Neural progenitor cell (in vitro differentiated cells): ENCODE measurements around the gene SMC3. TPM values are rescaled to one million over a fixed set of nuclear protein-coding genes. Genes with fewer than 3 reads are reported as not detected.
A peak's percentile ranks its signal among the peaks of the same experiment; 100 is the strongest.

ENCODE experiments used
- DNase-seq: peaks from one replicate; pipeline ENCODE4 v3.0.0-alpha.2; 2016; ENCODE audit warnings: low spot score
- H2AFZ ChIP-seq: fragments of 200-600 bp; sonication (generic); replicated peaks from 2 replicates; pipeline ENCODE4 v1.6.1; 2016; ENCODE audit warnings: antibody characterized with exemption
- H3F3A ChIP-seq: fragments of 200-600 bp; sonication (generic); 2 replicates; pipeline ENCODE4 v1.6.1; 2016; ENCODE audit warnings: antibody characterized with exemption, low read depth
- H3K27ac ChIP-seq: fragments of 200-600 bp; sonication (generic); 2 replicates; pipeline ENCODE4 v1.5.1; 2016; ENCODE audit warnings: mild to moderate bottlenecking
- H3K27me3 ChIP-seq: fragments of 200-600 bp; sonication (generic); 2 replicates; pipeline ENCODE4 v1.6.1; 2016; ENCODE audit warnings: mild to moderate bottlenecking, moderate library complexity
- H3K36me3 ChIP-seq: fragments of 200-600 bp; sonication (generic); 2 replicates; pipeline ENCODE4 v1.5.1; 2016
- H3K4me1 ChIP-seq: fragments of 200-600 bp; sonication (generic); 2 replicates; pipeline ENCODE4 v1.6.1; 2016; ENCODE audit warnings: mixed run types
- H3K4me2 ChIP-seq: fragments of 200-600 bp; sonication (generic); 2 replicates; pipeline ENCODE4 v1.6.1; 2016
- H3K4me3 ChIP-seq: fragments of 200-600 bp; sonication (generic); 2 replicates; pipeline ENCODE4 v1.5.1; 2016
- H3K79me2 ChIP-seq: fragments of 200-600 bp; sonication (generic); 2 replicates; pipeline ENCODE4 v1.6.1; 2016; ENCODE audit warnings: low read depth
- H3K9ac ChIP-seq: fragments of 200-600 bp; sonication (generic); 2 replicates; pipeline ENCODE4 v1.6.1; 2016
- H3K9me3 ChIP-seq: fragments of 200-600 bp; sonication (generic); 2 replicates; pipeline ENCODE4 v1.5.1; 2016; ENCODE audit warnings: low read depth
- H4K20me1 ChIP-seq: fragments of 200-600 bp; sonication (generic); 2 replicates; pipeline ENCODE4 v1.6.1; 2016; ENCODE audit warnings: low read depth
- H3K27ac Mint-ChIP-seq: 3 replicates; pipeline ENCODE4 v1.8.0; 2021; ENCODE audit warnings: mixed read lengths
- H3K27me3 Mint-ChIP-seq: 2 replicates; pipeline ENCODE4 v1.8.0; 2022; ENCODE audit warnings: low read depth, mild to moderate bottlenecking, inconsistent platforms, moderate library complexity, mixed read lengths; ENCODE audit not compliant: insufficient read depth
- H3K36me3 Mint-ChIP-seq: 3 replicates; pipeline ENCODE4 v1.8.0; 2021; ENCODE audit warnings: mixed read lengths
- H3K4me1 Mint-ChIP-seq: 3 replicates; pipeline ENCODE4 v1.8.0; 2021; ENCODE audit warnings: mixed read lengths
- H3K4me3 Mint-ChIP-seq: 3 replicates; pipeline ENCODE4 v1.8.0; 2021; ENCODE audit warnings: mild to moderate bottlenecking, moderate library complexity, mixed read lengths
- H3K9me3 Mint-ChIP-seq: 3 replicates; pipeline ENCODE4 v1.8.0; 2020; ENCODE audit warnings: mixed read lengths
- CTCF ChIP-seq: fragments of 200-600 bp; sonication (generic); IDR thresholded peaks from 2 replicates; pipeline ENCODE4 v1.5.1; 2017; ENCODE audit warnings: antibody characterized with exemption, mild to moderate bottlenecking
- EZH2 ChIP-seq: fragments of 200-600 bp; sonication (generic); IDR thresholded peaks from 2 replicates; pipeline ENCODE4 v1.6.1; 2017; ENCODE audit warnings: antibody characterized with exemption, mild to moderate bottlenecking, moderate library complexity
- EZH2phosphoT487 ChIP-seq: fragments of 200-600 bp; sonication (generic); IDR thresholded peaks from 2 replicates; pipeline ENCODE4 v1.6.1; 2017; ENCODE audit warnings: antibody characterized with exemption
- total RNA-seq: library from RNA; depleted of rRNA; stranded (reverse); fragments of >200 nt; gene quantifications from 2 replicates; pipeline ENCODE4 v1.2.3, GENCODE V29; 2015; ENCODE audit warnings: low replicate concordance

Gene SMC3
- total RNA-seq, 1 donor from 2014 or later = 109 TPM

GRCh38 chr10:110562348-110562747 lies 5.1 kb upstream of the SMC3 start:
- H3K79me2 ChIP-seq = no peaks in the 10 kb centered on the region
- H3K27me3 ChIP-seq = no peaks in the 10 kb centered on the region
- H3K4me3 ChIP-seq = no peak overlapping the region
- H3K4me2 ChIP-seq = no peak overlapping the region
- H3K27ac Mint-ChIP-seq = no peak overlapping the region
- peaks cover 24% of the 10 kb centered on the region for H3K4me1 Mint-ChIP-seq
- no peaks in the 10 kb centered on the region for H3K4me1 ChIP-seq
- no peak overlapping the region for H2AFZ ChIP-seq
- H3K9me3 ChIP-seq = no peaks in the 10 kb centered on the region
- no peaks in the 10 kb centered on the region for H3K9me3 Mint-ChIP-seq
- no peaks in the 10 kb centered on the region for H4K20me1 ChIP-seq
- H3K36me3 Mint-ChIP-seq = no peaks in the 10 kb centered on the region
- H3K36me3 ChIP-seq = no peaks in the 10 kb centered on the region
- DNase-seq = peak; percentile 43
- H3F3A ChIP-seq = peaks cover 15% of the 10 kb centered on the region
- no peak overlapping the region for H3K9ac ChIP-seq
- no peak overlapping the region for H3K27ac ChIP-seq
- TF ChIP-seq EZH2 (no peak), EZH2phosphoT487 (no peak), CTCF (no peak)
- H3K4me3 Mint-ChIP-seq = no peak overlapping the region
- no peaks in the 10 kb centered on the region for H3K27me3 Mint-ChIP-seq

DNA sequence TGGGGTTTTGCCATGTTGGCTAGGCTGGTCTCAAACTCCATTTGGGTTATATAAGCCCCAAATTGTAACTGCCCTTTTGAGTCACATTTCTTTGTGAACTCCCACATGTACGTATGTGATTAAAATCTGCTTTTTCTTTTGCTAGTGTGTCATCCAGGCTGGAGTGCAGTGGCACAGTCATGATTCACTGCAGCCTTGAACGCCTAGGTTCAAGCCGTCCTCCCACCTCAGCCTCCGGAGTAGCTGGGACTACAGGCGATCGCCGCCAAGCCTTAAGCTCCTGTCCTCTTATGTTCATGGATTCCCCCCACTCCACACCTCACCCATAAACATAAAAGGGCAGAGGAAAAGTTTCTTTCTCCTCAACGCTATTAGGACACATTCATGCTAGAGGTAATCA lies 4.4 kb upstream of the SMC3 start:
- Mint-ChIP-seq H3K27me3 (no peaks in the 10 kb centered on the region), H3K4me1 (peaks cover 23% of the 10 kb centered on the region), H3K4me3 (no peak overlapping the region), H3K27ac (no peak overlapping the region), H3K9me3 (no peaks in the 10 kb centered on the region), H3K36me3 (no peaks in the 10 kb centered on the region)
- Histone ChIP-seq H3K9me3 (no peaks in the 10 kb centered on the region), H3K4me1 (no peaks in the 10 kb centered on the region), H3K9ac (no peak overlapping the region), H3K79me2 (peaks cover 6% of the 10 kb centered on the region), H3K4me2 (no peak overlapping the region), H3K36me3 (no peaks in the 10 kb centered on the region), H3K4me3 (no peak overlapping the region), H3K27me3 (no peaks in the 10 kb centered on the region), H3K27ac (no peak overlapping the region), H2AFZ (no peak overlapping the region), H3F3A (peaks cover 15% of the 10 kb centered on the region), H4K20me1 (peaks cover 2% of the 10 kb centered on the region)
- DNase-seq = no peak
- TF ChIP-seq EZH2phosphoT487 = no peak
- TF ChIP-seq EZH2 = no peak
- no peak for TF ChIP-seq CTCF

DNA sequence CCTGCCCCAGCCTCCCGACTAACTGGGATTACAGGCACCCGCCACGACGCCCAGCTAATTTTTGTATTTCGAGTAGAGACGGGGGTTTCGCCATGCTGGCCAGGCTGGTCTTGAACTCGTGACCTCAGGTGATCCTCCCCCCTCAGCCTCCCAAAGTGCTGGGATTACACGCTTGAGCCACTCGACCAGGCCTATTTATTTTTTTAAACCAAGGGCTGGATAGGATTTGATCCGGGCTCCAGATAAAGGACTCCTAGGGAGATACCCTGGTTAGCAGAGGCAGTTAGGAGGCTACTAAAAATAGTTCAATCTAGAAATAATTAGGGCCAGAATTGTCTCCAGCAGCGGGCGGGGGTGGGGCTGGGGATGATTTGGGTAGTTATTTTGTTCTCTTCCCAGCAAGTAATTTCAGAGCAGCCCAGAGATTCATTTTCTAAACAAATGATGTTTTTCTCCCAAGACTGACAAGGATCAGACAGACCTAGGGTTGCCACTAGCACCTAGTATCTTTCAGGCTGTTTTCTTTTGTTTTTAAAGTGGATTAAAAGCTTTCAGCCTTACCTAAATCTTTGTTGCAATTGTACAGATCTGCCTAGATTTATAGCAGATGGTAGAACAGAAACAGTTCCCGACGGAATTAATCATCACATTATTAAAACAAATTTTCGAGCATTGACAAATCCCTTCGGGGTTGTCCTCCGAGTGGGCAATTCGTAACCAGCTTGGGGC lies 859 bp upstream of the SMC3 start:
- H3K27me3 ChIP-seq = no peaks in the 10 kb centered on the region
- peak overlapping the region; percentile 61 for H3K4me2 ChIP-seq
- peaks cover 15% of the 10 kb centered on the region for H3F3A ChIP-seq
- no peak overlapping the region for H3K9ac ChIP-seq
- Mint-ChIP-seq H3K9me3 (no peaks in the 10 kb centered on the region), H3K4me3 (peak overlapping the region; percentile 99), H3K36me3 (peaks cover 3% of the 10 kb centered on the region), H3K27me3 (peaks cover 2% of the 10 kb centered on the region), H3K4me1 (peaks cover 45% of the 10 kb centered on the region), H3K27ac (peak overlapping the region; percentile 100)
- H3K9me3 ChIP-seq = no peaks in the 10 kb centered on the region
- TF ChIP-seq EZH2 (no peak), EZH2phosphoT487 (peak; percentile 35)
- peaks cover 26% of the 10 kb centered on the region for H3K4me1 ChIP-seq
- peak overlapping the region; percentile 88 for H3K4me3 ChIP-seq
- H3K79me2 ChIP-seq = peaks cover 41% of the 10 kb centered on the region
- DNase-seq = peak; percentile 43
- peak overlapping the region; percentile 94 for H3K27ac ChIP-seq
- no peak overlapping the region for H2AFZ ChIP-seq
- H4K20me1 ChIP-seq = peaks cover 37% of the 10 kb centered on the region
- no peaks in the 10 kb centered on the region for H3K36me3 ChIP-seq
